22Rv1 (cell line): ENCODE data around the gene SH2D5.

ENCODE experiments used
- H3K27ac ChIP-seq: fragments of 450-650 bp; 2 replicates; pipeline ENCODE4 v1.5.1; 2017
- CTCF ChIP-seq: fragments of 450-650 bp; IDR thresholded peaks from 2 replicates; pipeline ENCODE4 v1.5.1; 2017; ENCODE audit warnings: mild to moderate bottlenecking
- ZFX ChIP-seq: fragments of 450-650 bp; IDR thresholded peaks from 2 replicates; pipeline ENCODE4 v1.6.1; 2017; ENCODE audit warnings: antibody characterized with exemption, borderline replicate concordance

Gene SH2D5

GRCh38 chr1:20715406-20715805 lies 17.1 kb downstream of the SH2D5 start:
- no peak for TF ChIP-seq CTCF
- no peak for TF ChIP-seq ZFX
- H3K27ac ChIP-seq, result no peak overlapping the region

- no peak overlapping the region for H3K27ac ChIP-seq
- no peak for TF ChIP-seq ZFX
- no peak for TF ChIP-seq CTCF
Measured at GRCh38 chr1:20713440-20713839, 19.1 kb downstream of the SH2D5 start.

GRCh38 chr1:20712215-20712577 lies 20.3 kb downstream of the SH2D5 start:
- no peak for TF ChIP-seq ZFX
- TF ChIP-seq CTCF, result no peak
- no peak overlapping the region for H3K27ac ChIP-seq

GRCh38 chr1:20711285-20712214 lies 21.0 kb downstream of the SH2D5 start:
- TF ChIP-seq ZFX, result no peak
- peak; percentile 14; the same call in 1 of the 2 replicates for TF ChIP-seq CTCF
- no peak overlapping the region for H3K27ac ChIP-seq

- TF ChIP-seq ZFX (no peak), CTCF (no peak)
- no peak overlapping the region for H3K27ac ChIP-seq
Measured at GRCh38 chr1:20710469-20711284, 21.8 kb downstream of the SH2D5 start.

- H3K27ac ChIP-seq, result no peak overlapping the region
- TF ChIP-seq CTCF (no peak), ZFX (no peak)
Measured at GRCh38 chr1:20709868-20710267, 22.6 kb downstream of the SH2D5 start.
